Endodermal cell (in vitro differentiated cells): Measurements from ENCODE around the gene FOSB. TPM values are rescaled to one million over a fixed set of nuclear protein-coding genes. Genes with fewer than 3 reads are reported as not detected.
A peak's percentile ranks its signal among the peaks of the same experiment; 100 is the strongest.
"Not testable (repeated sequence)": the region's sequence is repeated elsewhere in the genome, so short reads cannot be mapped to it uniquely, and the experiment has no call there.

Experiments used
- DNase-seq: peaks from one replicate; pipeline ENCODE4 v3.0.0-alpha.2; 2017
- H3K27ac ChIP-seq: 2 replicates; pipeline ENCODE4 v1.5.1; 2013; ENCODE audit warnings: mild to moderate bottlenecking, low read depth, low read length, moderate library complexity
- H3K27me3 ChIP-seq: 2 replicates; pipeline ENCODE4 v1.6.1; 2013; ENCODE audit warnings: mild to moderate bottlenecking, low read length, moderate library complexity; ENCODE audit not compliant: insufficient read depth, control insufficient read depth, poor library complexity, severe bottlenecking
- H3K36me3 ChIP-seq: 2 replicates; pipeline ENCODE4 v1.7.0; 2013; ENCODE audit warnings: mild to moderate bottlenecking, low read length, moderate library complexity; ENCODE audit not compliant: control insufficient read depth, insufficient read depth
- H3K4me1 ChIP-seq: one replicate; pipeline ENCODE4 v1.7.0; 2013; ENCODE audit warnings: low read length; ENCODE audit not compliant: control insufficient read depth, insufficient read depth
- H3K4me3 ChIP-seq: 2 replicates; pipeline ENCODE4 v1.5.1; 2013; ENCODE audit warnings: mild to moderate bottlenecking, low read length, moderate library complexity
- H3K9ac ChIP-seq: 2 replicates; pipeline ENCODE4 v1.6.1; 2013; ENCODE audit warnings: mild to moderate bottlenecking, low read length, moderate library complexity; ENCODE audit not compliant: poor library complexity, severe bottlenecking; ENCODE audit errors: extremely low read depth
- H3K9me3 ChIP-seq: 2 replicates; pipeline ENCODE4 v1.6.1; 2013; ENCODE audit warnings: mild to moderate bottlenecking, low read length, moderate library complexity; ENCODE audit not compliant: control insufficient read depth
- H3K27ac Mint-ChIP-seq: 2 replicates; pipeline ENCODE4 v1.8.0; 2020; ENCODE audit warnings: mixed read lengths
- H3K27me3 Mint-ChIP-seq: 2 replicates; pipeline ENCODE4 v1.8.0; 2021; ENCODE audit warnings: mild to moderate bottlenecking, mixed read lengths; ENCODE audit not compliant: insufficient read depth
- H3K36me3 Mint-ChIP-seq: 2 replicates; pipeline ENCODE4 v1.8.0; 2020; ENCODE audit warnings: low read depth, mixed read lengths
- H3K4me1 Mint-ChIP-seq: 2 replicates; pipeline ENCODE4 v1.8.0; 2020; ENCODE audit warnings: mixed read lengths
- H3K4me3 Mint-ChIP-seq: 2 replicates; pipeline ENCODE4 v1.8.0; 2020; ENCODE audit warnings: mild to moderate bottlenecking, moderate library complexity, mixed read lengths
- H3K9me3 Mint-ChIP-seq: 2 replicates; pipeline ENCODE4 v1.8.0; 2020; ENCODE audit warnings: mild to moderate bottlenecking, mixed read lengths
- CTCF ChIP-seq: fragments of 200-600 bp; sonication (generic); conservative IDR thresholded peaks from 2 replicates; pipeline ENCODE4 v1.5.0; 2021; ENCODE audit warnings: antibody characterized with exemption, mild to moderate bottlenecking
- WGBS, 2 experiments: methylation state at CpG; one replicate each; pipeline versions ENCODE4 v1.1.5 to v1.1.7; 2013; ENCODE audit warnings: missing lambda C conversion rate in 2 of 2, mixed read lengths in 1 of 2; ENCODE audit not compliant: insufficient coverage in 1 of 2, insufficient read length in 1 of 2; 5-methylcytosine and 5-hydroxymethylcytosine counted together
- total RNA-seq, 2 donors: library from RNA; stranded (reverse); fragmentation: NEBNext Ultra II Directional in 1 of 2; extraction: Animal tissue kit (Norgen Biotek cat#: 25700) in 1 of 2; gene quantifications; 2 replicates in 1 of 2; 3 replicates in 1 of 2; pipeline ENCODE4 v1.2.1, GENCODE V29; 2021

FOSB gene
- total RNA-seq, 2 donors from 2014 or later = 1.6 to 3.0 TPM

GRCh38 chr19:45509692-45510015, 41.9 kb downstream of the FOSB start:
- Mint-ChIP-seq H3K27me3 (peaks cover 2% of the 10 kb centered on the region), H3K36me3 (peaks cover 24% of the 10 kb centered on the region), H3K9me3 (no peaks in the 10 kb centered on the region), H3K4me3 (peak overlapping the region; percentile 91), H3K4me1 (peaks cover 21% of the 10 kb centered on the region), H3K27ac (peak overlapping the region; percentile 75)
- TF ChIP-seq CTCF = no peak
- no peak overlapping the region for H3K27ac ChIP-seq
- H3K4me3 ChIP-seq = peak overlapping the region; percentile 99
- 37% methylated on average over 3 of the region's 3 CpGs; no CpG with 5 or more reads in 1 of the 2 experiments for WGBS, 2 experiments
- no peak for DNase-seq
- peaks cover 38% of the 10 kb centered on the region for H3K36me3 ChIP-seq
- peaks cover 5% of the 10 kb centered on the region for H3K4me1 ChIP-seq
- no peaks in the 10 kb centered on the region for H3K27me3 ChIP-seq
- H3K9me3 ChIP-seq = no peaks in the 10 kb centered on the region
- H3K9ac ChIP-seq = no peak overlapping the region

GRCh38 chr19:45510352-45510751, 42.6 kb downstream of the FOSB start:
- not testable (repeated sequence) for H3K9me3 Mint-ChIP-seq, H3K9ac ChIP-seq, H3K27me3 Mint-ChIP-seq, H3K9me3 ChIP-seq, H3K4me1 ChIP-seq, H3K27ac ChIP-seq, H3K27ac Mint-ChIP-seq, H3K27me3 ChIP-seq, DNase-seq
- Histone ChIP-seq H3K4me3 (peak overlapping the region; percentile 99), H3K36me3 (peaks cover 44% of the 10 kb centered on the region)
- Mint-ChIP-seq H3K4me1 (peaks cover 20% of the 10 kb centered on the region), H3K36me3 (peaks cover 24% of the 10 kb centered on the region), H3K4me3 (peak overlapping the region; percentile 91)
- WGBS, 2 experiments = 92 to 98% methylated on average over 9 to 11 of the region's 11 CpGs

- no peaks in the 10 kb centered on the region for H3K9me3 Mint-ChIP-seq
- Histone ChIP-seq H3K9ac (no peak overlapping the region), H3K27me3 (no peaks in the 10 kb centered on the region), H3K36me3 (peaks cover 51% of the 10 kb centered on the region), H3K27ac (no peak overlapping the region), H3K4me3 (no peak overlapping the region), H3K4me1 (peaks cover 5% of the 10 kb centered on the region), H3K9me3 (no peaks in the 10 kb centered on the region)
- H3K27ac Mint-ChIP-seq = no peak overlapping the region
- no peak overlapping the region for H3K4me3 Mint-ChIP-seq
- peaks cover 30% of the 10 kb centered on the region for H3K36me3 Mint-ChIP-seq
- peaks cover 13% of the 10 kb centered on the region for H3K4me1 Mint-ChIP-seq
- DNase-seq = no peak
- WGBS, 2 experiments = 98 to 100% methylated on average over 5 of the region's 5 CpGs
- TF ChIP-seq CTCF = no peak
- no peaks in the 10 kb centered on the region for H3K27me3 Mint-ChIP-seq
These were observed 43.3 kb downstream of the FOSB start for GRCh38 chr19:45511074-45511473.

GRCh38 chr19:45512881-45513483, 45.2 kb downstream of the FOSB start:
- Mint-ChIP-seq H3K4me3 (no peak overlapping the region), H3K27me3 (no peaks in the 10 kb centered on the region), H3K9me3 (no peaks in the 10 kb centered on the region), H3K27ac (peak overlapping the region; percentile 35), H3K4me1 (peaks cover 11% of the 10 kb centered on the region), H3K36me3 (peaks cover 41% of the 10 kb centered on the region)
- H3K9me3 ChIP-seq = no peaks in the 10 kb centered on the region
- H3K36me3 ChIP-seq = peaks cover 65% of the 10 kb centered on the region
- no peaks in the 10 kb centered on the region for H3K27me3 ChIP-seq
- no peak for DNase-seq
- H3K27ac ChIP-seq = no peak overlapping the region
- no peak overlapping the region for H3K9ac ChIP-seq
- H3K4me3 ChIP-seq = no peak overlapping the region
- no peak for TF ChIP-seq CTCF
- H3K4me1 ChIP-seq = peaks cover 5% of the 10 kb centered on the region
- 95 to 98% methylated on average over 5 to 6 of the region's 6 CpGs for WGBS, 2 experiments
